ENCODE results near the gene SWI5. TPM values are rescaled to one million over a fixed set of nuclear protein-coding genes. Genes with fewer than 3 reads are reported as not detected.

SWI5 gene
- total RNA-seq, 1 donor from 2014 or later = 25.3 TPM

GRCh38 chr9:128258326-128258725, 17.8 kb upstream of the SWI5 start:
- no peak overlapping the region for H3K4me3 ChIP-seq (ENCODE audit: low read depth, low read length)
- no peak for TF ChIP-seq CTCF (conservative IDR thresholded peaks at IDR 0.05; ENCODE audit: low read depth, low read length)
- no peak for DNase-seq (ENCODE audit: low read depth)

GRCh38 chr9:128259156-128259555, 16.9 kb upstream of the SWI5 start:
- TF ChIP-seq CTCF (conservative IDR thresholded peaks at IDR 0.05; ENCODE audit: low read depth, low read length) = peak; percentile 20
- H3K4me3 ChIP-seq (ENCODE audit: low read depth, low read length) = no peak overlapping the region
- DNase-seq (ENCODE audit: low read depth) = no peak

- TF ChIP-seq CTCF (conservative IDR thresholded peaks at IDR 0.05; ENCODE audit: low read depth, low read length) = no peak
- no peak for DNase-seq (ENCODE audit: low read depth)
- H3K4me3 ChIP-seq (ENCODE audit: low read depth, low read length) = no peak overlapping the region
Observed at GRCh38 chr9:128260340-128260739, 15.7 kb upstream of the SWI5 start.

- H3K4me3 ChIP-seq (ENCODE audit: low read depth, low read length) = no peak overlapping the region
- no peak for DNase-seq (ENCODE audit: low read depth)
- TF ChIP-seq CTCF (conservative IDR thresholded peaks at IDR 0.05; ENCODE audit: low read depth, low read length) = no peak
Observed at GRCh38 chr9:128262687-128263086, 13.4 kb upstream of the SWI5 start.

GRCh38 chr9:128265348-128265847, 10.7 kb upstream of the SWI5 start:
- no peak for TF ChIP-seq CTCF (conservative IDR thresholded peaks at IDR 0.05; ENCODE audit: low read depth, low read length)
- no peak for DNase-seq (ENCODE audit: low read depth)
- H3K4me3 ChIP-seq (ENCODE audit: low read depth, low read length) = no peak overlapping the region

- no peak for DNase-seq (ENCODE audit: low read depth)
- no peak overlapping the region for H3K4me3 ChIP-seq (ENCODE audit: low read depth, low read length)
- TF ChIP-seq CTCF (conservative IDR thresholded peaks at IDR 0.05; ENCODE audit: low read depth, low read length) = no peak
Observed at GRCh38 chr9:128266868-128267590, 9.0 kb upstream of the SWI5 start.

GRCh38 chr9:128271112-128271511, 5.0 kb upstream of the SWI5 start:
- no peak overlapping the region for H3K4me3 ChIP-seq (ENCODE audit: low read depth, low read length)
- no peak for DNase-seq (ENCODE audit: low read depth)
- TF ChIP-seq CTCF (conservative IDR thresholded peaks at IDR 0.05; ENCODE audit: low read depth, low read length) = no peak

All from epithelial cell of proximal tubule (primary cell).